GM12864 (cell line): ENCODE data around the gene RFT1.

ENCODE experiments used
- DNase-seq: peaks from one replicate; pipeline ENCODE4 v3.0.0-alpha.2; 2011; ENCODE audit warnings: low read depth
- H3K4me3 ChIP-seq: 2 replicates; pipeline ENCODE4 v1.5.1; 2011; ENCODE audit warnings: mild to moderate bottlenecking, low read depth, low read length, control low read depth
- CTCF ChIP-seq: IDR thresholded peaks from 2 replicates; pipeline ENCODE4 v1.5.1; 2011; ENCODE audit warnings: low read depth, mild to moderate bottlenecking, moderate library complexity, low read length, control low read depth, inconsistent platforms; ENCODE audit errors: missing control alignments

Gene RFT1

GRCh38 chr3:53157974-53158580, 27.8 kb upstream of the RFT1 start:
- DNase-seq = no peak
- H3K4me3 ChIP-seq = no peak overlapping the region
- TF ChIP-seq CTCF = no peak

- H3K4me3 ChIP-seq = no peak overlapping the region
- no peak for DNase-seq
- no peak for TF ChIP-seq CTCF
Measured at GRCh38 chr3:53156368-53156834, 26.2 kb upstream of the RFT1 start.

GRCh38 chr3:53155760-53156159, 25.5 kb upstream of the RFT1 start:
- no peak for TF ChIP-seq CTCF
- no peak for DNase-seq
- no peak overlapping the region for H3K4me3 ChIP-seq

GRCh38 chr3:53154881-53155285, 24.6 kb upstream of the RFT1 start:
- TF ChIP-seq CTCF = no peak
- H3K4me3 ChIP-seq = no peak overlapping the region
- no peak for DNase-seq

GRCh38 chr3:53153980-53154379, 23.7 kb upstream of the RFT1 start:
- no peak for DNase-seq
- no peak overlapping the region for H3K4me3 ChIP-seq
- no peak for TF ChIP-seq CTCF

GRCh38 chr3:53153264-53153823, 23.1 kb upstream of the RFT1 start:
- TF ChIP-seq CTCF = no peak
- H3K4me3 ChIP-seq = no peak overlapping the region
- DNase-seq = no peak
